NCI-H2196 treated with DMSO at 0.1 percent for 48 hours (cell line): ENCODE measurements around the gene ELMO1.

Experiments used
- DNase-seq: peaks from one replicate; lab custom pipeline; 2025; ENCODE audit not compliant: unreplicated experiment; lab: John Stamatoyannopoulos, UW

The ELMO1 gene

GRCh38 chr7:36865019-36865418 lies 583.6 kb downstream of the ELMO1 start:
- no peak for DNase-seq

DNA sequence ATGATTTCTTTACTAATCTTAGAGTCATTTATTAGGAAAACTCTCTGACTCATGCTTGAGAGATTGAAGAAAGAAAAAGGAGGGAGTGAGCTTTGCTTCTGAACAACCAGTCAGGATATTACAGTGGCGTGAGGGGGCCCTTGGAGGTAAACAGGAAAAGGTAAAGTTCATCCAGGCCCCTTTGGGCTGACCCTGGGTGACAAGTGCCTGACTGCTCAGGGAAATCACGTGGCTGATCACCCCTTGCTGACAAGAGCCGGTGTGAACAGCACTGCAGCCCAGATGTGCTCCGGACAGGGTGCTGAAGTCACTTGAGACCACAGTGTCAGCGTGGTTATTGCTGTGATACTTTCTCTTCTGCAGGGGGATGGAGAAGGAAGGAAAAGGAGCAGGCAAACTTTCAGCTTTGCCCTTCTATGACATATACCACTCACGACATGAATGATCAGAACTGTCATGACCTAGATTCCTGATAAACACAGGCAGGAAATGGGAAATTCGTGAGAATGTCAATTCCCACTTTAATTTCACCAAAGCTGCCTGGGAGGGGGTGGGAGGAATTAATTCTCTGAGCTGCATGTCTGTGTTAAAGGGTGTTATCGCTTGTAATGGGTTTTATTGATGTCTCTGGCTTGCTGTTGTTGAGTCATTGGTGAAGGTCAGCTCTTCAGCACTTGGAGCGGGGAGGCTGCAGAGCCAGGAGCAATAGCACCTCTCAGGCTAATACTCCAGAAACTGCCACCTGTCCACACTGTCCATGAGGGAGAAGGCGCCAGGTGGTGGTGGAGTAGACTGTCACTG lies 584.6 kb downstream of the ELMO1 start:
- DNase-seq, result no peak

DNA sequence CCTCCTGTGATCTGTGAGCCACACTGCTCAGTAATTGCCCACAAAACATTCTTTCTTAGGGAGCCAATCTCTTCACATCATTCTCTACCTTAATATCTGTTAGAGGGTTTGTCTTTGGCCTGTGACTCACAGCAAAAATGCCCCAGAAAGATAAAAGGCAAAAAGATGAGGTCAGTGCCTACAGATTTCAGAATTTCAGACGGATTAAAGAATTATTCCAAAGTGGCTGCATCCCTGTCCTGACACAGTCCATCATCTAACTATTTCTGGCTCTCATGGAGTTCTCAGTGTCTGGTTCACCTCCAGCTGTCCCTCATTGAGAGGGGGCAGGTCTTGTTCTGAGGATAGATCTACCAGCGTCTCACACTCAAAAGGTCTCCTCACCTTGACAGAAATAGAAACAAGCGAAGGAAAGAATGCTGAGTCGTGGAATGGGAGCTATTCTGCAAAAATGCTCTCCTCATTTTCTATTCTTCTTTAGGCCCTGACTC lies 585.8 kb downstream of the ELMO1 start:
- no peak for DNase-seq

- no peak for DNase-seq
Measured at GRCh38 chr7:36861656-36862055, 587.0 kb downstream of the ELMO1 start.

- no peak for DNase-seq
Measured at GRCh38 chr7:36860681-36861080, 588.0 kb downstream of the ELMO1 start.

DNA sequence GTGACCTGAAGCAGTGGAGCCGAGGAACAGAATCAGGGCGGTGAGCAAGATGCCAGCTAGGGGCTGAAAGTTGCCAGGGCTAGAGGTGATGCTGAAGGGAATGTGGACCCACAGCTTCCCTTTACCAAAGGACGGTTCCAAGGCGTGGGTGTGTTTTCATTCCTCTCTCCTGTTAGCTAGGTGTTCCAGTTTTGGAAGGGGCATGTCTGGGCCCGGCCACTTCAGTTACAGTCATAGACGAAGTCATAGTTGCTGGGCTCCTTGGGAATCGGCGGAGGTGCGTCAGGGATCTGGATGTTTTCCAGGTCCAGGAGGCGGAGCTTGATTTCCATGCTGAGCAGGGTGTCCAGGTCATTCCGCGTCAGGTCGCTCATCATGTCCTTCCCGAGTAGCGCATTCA lies 593.3 kb downstream of the ELMO1 start:
- DNase-seq, result no peak

DNA sequence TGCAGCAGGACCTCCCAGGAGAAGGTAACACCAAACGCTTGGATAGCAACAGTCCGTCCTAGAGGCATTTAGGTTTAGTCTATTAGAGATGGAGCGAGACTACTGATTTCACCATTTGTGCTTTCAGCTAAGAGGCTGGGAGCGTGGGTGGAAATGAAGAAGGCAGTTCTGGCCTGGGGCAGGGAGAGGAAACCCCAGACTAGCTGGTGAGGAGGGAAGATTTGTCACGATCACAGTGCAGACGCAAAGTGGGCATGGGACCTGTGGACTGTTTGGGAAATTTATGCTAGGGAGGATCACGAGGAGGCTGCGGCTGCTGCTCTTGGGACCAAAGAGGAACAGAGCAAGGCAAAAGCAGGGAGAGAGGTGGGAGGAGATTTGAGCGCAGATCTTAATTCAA lies 594.0 kb downstream of the ELMO1 start:
- DNase-seq, result no peak

- no peak for DNase-seq
Measured at GRCh38 chr7:36852931-36853330, 595.7 kb downstream of the ELMO1 start.

GRCh38 chr7:36852017-36852416 lies 596.6 kb downstream of the ELMO1 start:
- no peak for DNase-seq

- no peak for DNase-seq
Measured at GRCh38 chr7:36851382-36851781, 597.3 kb downstream of the ELMO1 start.

GRCh38 chr7:36847946-36848345 lies 600.7 kb downstream of the ELMO1 start:
- no peak for DNase-seq

GRCh38 chr7:36844374-36844773 lies 604.3 kb downstream of the ELMO1 start:
- no peak for DNase-seq

DNA sequence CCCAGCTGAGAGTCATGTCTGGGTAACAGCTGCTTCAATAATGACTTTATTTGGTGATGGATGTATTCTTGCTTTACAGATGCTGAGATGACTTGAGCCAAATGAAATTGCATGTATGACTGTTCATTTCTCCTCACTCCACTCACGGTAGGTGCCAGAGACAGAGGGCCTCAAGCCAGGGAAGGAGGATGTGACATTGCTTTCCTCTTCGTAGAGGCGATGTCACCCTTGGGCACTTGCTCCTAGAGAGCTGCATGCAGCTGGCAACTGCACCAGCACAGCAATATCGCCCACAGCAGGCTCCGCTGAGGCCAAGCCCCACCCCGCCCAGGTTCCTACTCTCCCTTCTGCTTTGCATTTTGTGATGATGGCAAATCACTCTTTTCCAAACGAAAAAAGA lies 607.8 kb downstream of the ELMO1 start:
- DNase-seq, result no peak

DNA sequence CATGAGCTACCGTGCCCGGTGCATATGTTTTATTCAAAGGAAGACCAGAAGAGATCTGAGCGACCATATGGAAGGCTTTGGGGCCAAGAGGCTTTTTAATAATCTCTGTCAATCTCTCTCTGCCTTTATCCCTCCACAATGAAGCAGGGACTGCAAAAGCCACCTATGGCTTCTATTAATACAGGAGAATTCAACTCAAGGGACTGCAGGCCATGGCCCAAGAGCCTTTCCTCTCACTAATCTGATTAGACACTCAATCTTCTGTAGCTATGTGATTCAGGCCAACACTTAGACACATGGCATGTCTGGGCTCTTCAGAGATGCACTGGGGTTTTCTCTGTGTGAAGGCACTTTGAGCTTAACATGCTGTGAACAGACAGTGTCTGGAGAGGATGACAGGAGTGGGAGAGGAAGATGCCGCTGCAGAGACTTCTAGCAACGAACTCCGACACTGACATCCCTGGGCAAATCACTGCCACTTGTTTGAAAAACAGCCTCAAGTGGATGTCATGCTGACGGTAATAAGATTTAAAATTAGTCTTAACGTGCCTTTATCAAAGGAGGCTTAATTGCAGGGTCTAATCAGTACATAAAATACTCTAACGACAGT lies 609.9 kb downstream of the ELMO1 start:
- DNase-seq, result no peak

DNA sequence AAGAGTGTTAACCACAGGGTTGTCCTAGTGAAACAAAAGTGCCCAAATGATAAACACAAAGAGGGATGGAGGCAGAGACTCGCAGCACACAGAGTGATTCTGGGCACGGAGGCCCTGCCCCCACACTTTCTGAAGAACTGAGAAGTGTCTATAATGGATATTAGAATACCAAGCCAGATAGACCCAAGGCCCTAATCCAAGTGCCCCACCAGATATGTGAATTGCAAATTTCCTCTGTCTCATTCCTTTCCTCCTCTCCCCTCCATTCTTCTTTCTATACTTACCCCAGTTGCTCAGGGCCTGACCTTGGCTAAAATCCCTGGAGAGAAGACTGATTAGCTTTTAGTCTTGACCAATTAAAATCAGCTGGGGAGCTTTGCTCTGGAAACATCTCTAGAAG lies 617.6 kb downstream of the ELMO1 start:
- no peak for DNase-seq

DNA sequence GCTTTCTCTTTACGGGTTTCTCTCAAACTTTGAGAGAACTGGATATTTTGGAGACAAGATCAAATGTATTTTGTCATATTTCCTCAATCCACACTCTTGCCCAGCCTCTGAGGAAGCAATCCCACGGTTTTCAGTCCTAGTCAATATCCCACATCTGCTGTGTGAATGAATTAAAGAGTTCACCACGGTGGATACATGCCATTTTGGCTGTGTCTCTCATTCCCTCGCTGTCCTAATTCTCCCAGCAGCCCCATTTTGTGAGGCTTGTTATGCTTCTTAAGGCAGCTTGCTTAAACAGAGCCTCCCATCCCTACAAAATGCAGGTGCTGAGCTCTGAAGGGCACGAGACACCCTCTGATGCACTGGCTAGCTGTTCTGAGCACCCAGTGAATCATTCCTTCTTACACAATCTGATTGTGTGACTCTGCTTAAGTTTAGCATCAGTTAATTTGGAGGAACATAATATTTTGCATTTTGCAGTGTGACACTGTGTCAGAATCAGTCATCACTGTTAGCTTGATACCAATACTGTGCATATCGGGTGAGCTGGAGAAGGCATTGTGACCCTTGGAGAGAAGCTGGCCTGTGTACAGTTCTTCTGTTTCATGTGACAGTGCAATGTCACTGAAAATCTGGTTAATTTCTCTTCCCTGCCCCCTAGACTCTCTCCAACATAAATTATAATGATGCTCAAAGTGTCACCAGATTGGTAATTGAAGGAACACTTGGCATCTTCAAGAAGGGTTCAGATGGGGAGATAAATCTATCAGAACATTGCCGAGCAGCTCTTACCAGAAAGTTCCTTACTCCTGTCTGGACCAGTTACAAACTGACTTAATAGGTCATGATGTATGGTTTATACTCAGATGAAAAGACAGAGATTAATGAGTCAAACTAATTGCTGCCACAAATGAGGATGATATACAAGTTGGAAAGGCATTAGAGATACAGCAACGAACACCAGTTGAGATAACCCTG lies 620.6 kb downstream of the ELMO1 start:
- no peak for DNase-seq

GRCh38 chr7:36825501-36825900 lies 623.2 kb downstream of the ELMO1 start:
- no peak for DNase-seq

- no peak for DNase-seq
Measured at GRCh38 chr7:36823353-36823752, 625.3 kb downstream of the ELMO1 start.

- DNase-seq, result no peak
Measured at GRCh38 chr7:36821617-36822016, 627.0 kb downstream of the ELMO1 start.

DNA sequence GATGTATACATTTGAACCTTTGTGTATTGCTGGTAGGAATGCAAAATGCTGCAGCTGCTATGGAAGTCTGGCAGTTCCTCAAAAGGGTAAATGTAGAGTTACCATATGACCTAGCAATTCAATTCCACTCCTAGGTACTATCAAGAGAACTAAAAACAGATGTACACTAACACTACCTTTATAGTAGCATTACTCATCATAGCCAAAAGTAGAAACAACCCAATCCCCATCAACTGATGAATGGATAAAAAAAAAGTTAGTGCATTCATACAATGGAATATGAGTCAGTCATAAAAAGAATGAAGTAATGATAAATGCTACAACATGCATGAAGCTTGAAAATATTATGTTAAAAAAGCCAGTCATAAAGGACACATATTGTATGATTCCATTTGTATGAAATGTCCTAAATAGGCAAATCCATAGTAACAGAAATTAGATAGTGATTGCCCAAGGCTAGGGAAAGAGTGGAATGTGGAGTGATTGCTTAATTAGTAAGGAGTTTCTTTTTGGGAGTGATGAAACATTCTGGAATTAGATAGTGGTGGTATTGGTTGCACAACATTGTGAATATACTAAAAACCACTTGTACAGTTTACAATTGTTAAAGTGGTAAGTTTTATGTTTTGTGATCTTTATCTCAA lies 628.0 kb downstream of the ELMO1 start:
- no peak for DNase-seq

- DNase-seq, result no peak
Measured at GRCh38 chr7:36819639-36820038, 629.0 kb downstream of the ELMO1 start.
